UCSD-AML1 (cell line): ENCODE measurements around the gene GALR2.

Experiments
- DNase-seq: peaks from one replicate; lab custom pipeline; 2025; ENCODE audit not compliant: unreplicated experiment; lab: John Stamatoyannopoulos, UW

The GALR2 gene

GRCh38 chr17:76124582-76125390 is 50.2 kb downstream of the GALR2 start:
- DNase-seq, result no peak

- DNase-seq, result no peak
Measured at GRCh38 chr17:76125391-76125675, 50.8 kb downstream of the GALR2 start.

DNA sequence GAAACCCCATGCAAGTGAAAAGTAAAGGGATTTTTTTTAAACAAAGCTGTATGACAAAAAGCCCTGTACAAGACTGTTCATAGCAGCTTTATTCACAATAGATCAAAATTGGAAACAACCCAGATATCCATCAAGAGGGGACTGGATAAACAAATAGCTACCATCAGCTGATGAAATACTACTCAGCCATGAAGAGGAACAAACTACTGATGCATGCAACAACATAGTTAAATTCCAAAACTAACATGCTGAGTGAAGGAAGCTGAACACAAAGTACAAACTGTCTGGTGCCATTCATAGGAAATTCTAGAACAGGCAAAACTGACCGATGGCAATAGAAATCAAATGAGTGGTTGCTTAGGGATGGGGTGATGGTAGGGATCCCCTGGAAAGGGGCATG is 51.3 kb downstream of the GALR2 start:
- DNase-seq, result no peak
